DOHH2 (cell line): ENCODE data around the gene OTUD7B.
A peak's percentile ranks its signal among the peaks of the same experiment; 100 is the strongest.

Experiments
- H3F3A ChIP-seq: fragments of 200-600 bp; sonication (generic), shearing (Covaris generic); 2 replicates; pipeline ENCODE4 v1.6.0; 2016; ENCODE audit warnings: antibody characterized with exemption, mild to moderate bottlenecking; ENCODE audit not compliant: control insufficient read depth, insufficient read depth
- H3K27ac ChIP-seq: fragments of 200-600 bp; sonication (generic); 2 replicates; pipeline ENCODE4 v1.5.1; 2014; ENCODE audit warnings: low read depth, mild to moderate bottlenecking, low read length, moderate library complexity
- H3K27me3 ChIP-seq: fragments of 200-600 bp; sonication (generic); 2 replicates; pipeline ENCODE4 v1.6.1; 2014; ENCODE audit warnings: mild to moderate bottlenecking, low read length, mixed read lengths; ENCODE audit not compliant: control insufficient read depth
- H3K36me3 ChIP-seq: fragments of 200-600 bp; sonication (generic); 2 replicates; pipeline ENCODE4 v1.6.1; 2014; ENCODE audit warnings: mild to moderate bottlenecking, low read length, moderate library complexity, mixed read lengths; ENCODE audit not compliant: control insufficient read depth
- H3K4me1 ChIP-seq: fragments of 200-600 bp; sonication (generic); 2 replicates; pipeline ENCODE4 v1.6.1; 2014; ENCODE audit warnings: mild to moderate bottlenecking, low read length, mixed read lengths; ENCODE audit not compliant: control insufficient read depth
- H3K4me2 ChIP-seq: fragments of 200-600 bp; sonication (generic); 2 replicates; pipeline ENCODE4 v1.6.0; 2014; ENCODE audit warnings: mild to moderate bottlenecking, low read length, moderate library complexity
- H3K4me3 ChIP-seq: fragments of 200-600 bp; sonication (generic); 2 replicates; pipeline ENCODE4 v1.5.1; 2014; ENCODE audit warnings: mild to moderate bottlenecking, low read length, mixed read lengths
- H3K79me2 ChIP-seq: fragments of 200-600 bp; sonication (generic); 2 replicates; pipeline ENCODE4 v1.6.1; 2014; ENCODE audit warnings: mild to moderate bottlenecking, low read length, mixed read lengths; ENCODE audit not compliant: control insufficient read depth
- H3K9me2 ChIP-seq: fragments of 200-600 bp; sonication (generic); replicated peaks from 2 replicates; pipeline ENCODE4 v1.6.1; 2014; ENCODE audit warnings: mild to moderate bottlenecking, low read length, mixed read lengths; ENCODE audit not compliant: control insufficient read depth
- H3K9me3 ChIP-seq: fragments of 200-600 bp; sonication (generic); 2 replicates; pipeline ENCODE4 v1.6.1; 2014; ENCODE audit warnings: antibody characterized with exemption, low read length, mixed read lengths; ENCODE audit not compliant: control insufficient read depth, insufficient read depth
- H4K20me1 ChIP-seq: fragments of 200-600 bp; sonication (generic); 2 replicates; pipeline ENCODE4 v1.6.0; 2014; ENCODE audit warnings: low read depth, mild to moderate bottlenecking, antibody characterized with exemption, low read length, moderate library complexity; ENCODE audit not compliant: control insufficient read depth, insufficient read depth
- CTCF ChIP-seq: fragments of 200-600 bp; sonication (generic); IDR thresholded peaks from one replicate; pipeline ENCODE4 v1.5.1; 2014; ENCODE audit warnings: antibody characterized with exemption, mild to moderate bottlenecking, low read depth, low read length; ENCODE audit not compliant: poor library complexity, severe bottlenecking
- EZH2phosphoT487 ChIP-seq: fragments of 200-600 bp; sonication (generic); IDR thresholded peaks from 2 replicates; pipeline ENCODE4 v1.6.1; 2017; ENCODE audit warnings: borderline replicate concordance, mild to moderate bottlenecking, antibody characterized with exemption, low read length, moderate library complexity, mixed read lengths

The OTUD7B gene

DNA sequence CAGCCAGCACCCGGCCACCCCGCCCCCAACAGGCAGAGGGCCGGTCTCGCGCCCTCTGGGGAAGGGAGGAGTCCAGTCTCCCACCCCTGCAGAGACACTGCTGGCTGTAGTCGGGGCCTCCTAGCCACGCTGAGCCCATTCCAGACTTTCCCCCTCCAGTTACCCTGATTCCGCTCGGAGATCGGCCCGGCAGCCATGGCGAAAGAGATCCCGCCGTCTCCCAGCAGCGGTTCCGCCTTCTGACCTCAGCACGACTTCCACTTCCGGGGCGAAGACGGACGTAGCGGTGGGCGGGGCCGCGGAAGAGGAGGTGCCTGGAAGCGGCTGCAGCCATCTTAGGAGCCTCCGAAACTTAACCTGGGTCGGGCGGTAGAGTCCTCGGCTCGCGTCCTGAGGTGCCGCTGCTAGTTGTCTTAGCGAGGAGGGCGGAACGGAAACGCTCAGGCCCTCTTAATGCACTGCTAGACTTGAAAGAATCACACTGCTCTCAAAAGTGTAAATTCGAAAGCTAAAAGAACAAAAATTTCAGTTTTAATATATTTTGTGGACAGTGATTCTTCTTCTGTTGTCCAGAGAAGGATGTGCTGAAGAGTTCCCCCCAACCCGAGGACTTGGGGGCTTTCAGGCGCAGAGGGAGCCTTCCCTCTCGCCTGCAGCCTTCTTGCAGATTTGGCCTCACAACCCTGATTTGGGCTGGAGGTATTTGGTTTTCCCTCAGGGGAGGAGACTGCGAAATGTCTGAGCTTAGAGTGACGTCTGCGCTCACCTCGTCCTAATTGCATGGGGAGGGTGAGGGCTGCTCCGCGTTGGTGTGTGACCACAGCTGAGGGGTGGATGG is 82.7 kb downstream of the OTUD7B start, which contains the start of gene SF3B4:
Gene SF3B4, minus strand, starts transcription at position 241 of the 838 bp plus-strand sequence. Its CDS starts 44 bp downstream, at position 197.
- peaks cover 29% of the 10 kb centered on the region for H3K4me1 ChIP-seq
- H3K9me3 ChIP-seq: no peaks in the 10 kb centered on the region
- H3K36me3 ChIP-seq: peaks cover 47% of the 10 kb centered on the region
- TF ChIP-seq CTCF: no peak
- no peak for TF ChIP-seq EZH2phosphoT487
- H3K27me3 ChIP-seq: no peaks in the 10 kb centered on the region
- H4K20me1 ChIP-seq: peaks cover 19% of the 10 kb centered on the region
- no peaks in the 10 kb centered on the region for H3K9me2 ChIP-seq
- peak within 1 kb of the TSS; percentile 79 for H3K27ac ChIP-seq
- peak within 1 kb of the TSS; percentile 85 for H3K4me2 ChIP-seq
- H3F3A ChIP-seq: no peaks in the 10 kb centered on the region
- H3K79me2 ChIP-seq: peaks cover 34% of the 10 kb centered on the region
- peak within 1 kb of the TSS; percentile 93 for H3K4me3 ChIP-seq

GRCh38 chr1:149927056-149927562 is 83.4 kb downstream of the OTUD7B start:
- H3F3A ChIP-seq: no peaks in the 10 kb centered on the region; the same call in 1 of the 2 replicates
- TF ChIP-seq EZH2phosphoT487 (no peak), CTCF (no peak)
- H3K4me3 ChIP-seq: peak overlapping the region; percentile 93
- H3K9me2 ChIP-seq: no peaks in the 10 kb centered on the region
- H4K20me1 ChIP-seq: peaks cover 19% of the 10 kb centered on the region
- H3K27me3 ChIP-seq: no peaks in the 10 kb centered on the region
- peaks cover 52% of the 10 kb centered on the region for H3K36me3 ChIP-seq
- peaks cover 34% of the 10 kb centered on the region for H3K79me2 ChIP-seq
- peaks cover 29% of the 10 kb centered on the region for H3K4me1 ChIP-seq
- H3K27ac ChIP-seq: peak overlapping the region; percentile 79
- no peaks in the 10 kb centered on the region for H3K9me3 ChIP-seq
- peak overlapping the region; percentile 85 for H3K4me2 ChIP-seq

DNA sequence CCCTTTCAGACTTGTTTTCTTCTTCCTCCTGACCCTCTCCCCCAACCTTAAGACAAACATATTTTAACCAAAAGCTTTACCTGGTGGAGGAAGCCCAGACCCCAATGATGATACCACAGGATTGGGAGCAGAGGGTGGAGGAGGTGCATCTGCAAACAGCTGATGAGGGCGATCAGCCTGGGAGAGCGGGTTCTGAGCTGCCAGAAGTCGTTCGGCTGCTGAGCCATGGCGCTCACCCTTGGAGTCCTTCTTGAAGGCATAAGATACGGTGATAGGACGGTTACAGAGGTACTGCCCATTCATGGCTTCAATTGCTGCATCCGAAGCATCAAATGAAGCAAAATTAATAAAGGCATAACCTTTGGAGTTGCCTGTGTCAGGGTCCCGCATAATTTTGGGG is 84.2 kb downstream of the OTUD7B start:
- peaks cover 19% of the 10 kb centered on the region for H4K20me1 ChIP-seq
- no peaks in the 10 kb centered on the region for H3K9me3 ChIP-seq
- no peak overlapping the region for H3K27ac ChIP-seq
- peak overlapping the region; percentile 93 for H3K4me3 ChIP-seq
- H3F3A ChIP-seq: peaks cover 5% of the 10 kb centered on the region
- peaks cover 29% of the 10 kb centered on the region for H3K4me1 ChIP-seq
- H3K27me3 ChIP-seq: no peaks in the 10 kb centered on the region
- H3K79me2 ChIP-seq: peaks cover 34% of the 10 kb centered on the region
- TF ChIP-seq EZH2phosphoT487 (no peak), CTCF (no peak)
- no peaks in the 10 kb centered on the region for H3K9me2 ChIP-seq
- peak overlapping the region; percentile 85 for H3K4me2 ChIP-seq
- peaks cover 57% of the 10 kb centered on the region for H3K36me3 ChIP-seq
